K562 (cell line): ENCODE measurements around the gene SALL2. TPM values are rescaled to one million over a fixed set of nuclear protein-coding genes. Genes with fewer than 3 reads are reported as not detected.
A peak's percentile ranks its signal among the peaks of the same experiment; 100 is the strongest.

Source experiments
- ATAC-seq: fragments of 200-7000 bp; cut with Tn5 transposase; 3 replicates; pipeline ENCODE4 v1.9.1; 2020; ENCODE audit warnings: moderate library complexity
- BruUV-seq: library from RNA; stranded (reverse); fragments of 400-500 nt; replicated peaks from 2 replicates; lab custom pipeline; 2021; lab: Mats Ljungman, UMichigan
- CTCF ChIA-PET: fragments of 300-600 bp; formaldehyde crosslinking; extraction: SDS; loops from one replicate; lab custom pipeline; 2021; ENCODE audit warnings: low intra/inter-chr PET ratio; lab: Yijun Ruan, JAX
- POLR2A ChIA-PET: fragments of 300-600, 350-650 bp; sonication (Branson Sonifier 250); formaldehyde crosslinking; extraction: SDS; loops from one replicate; lab custom pipeline; 2021; ENCODE audit warnings: antibody characterized with exemption, inconsistent platforms; lab: Yijun Ruan, JAX
- DNase-seq, 4 experiments: peaks; one replicate each; pipeline versions ENCODE4 v3.0.0 to v3.0.0-alpha.2; 2011 to 2018; ENCODE audit warnings: low spot score in 3 of 4, mixed read lengths in 3 of 4; ENCODE audit errors: extremely low read depth in 1 of 4
- FAIRE-seq: peaks from 2 replicates; lab custom pipeline; 2011; peaks lifted over from hg19 to GRCh38; lab: Jason Lieb, UNC
- H2AFZ ChIP-seq: 2 replicates; pipeline ENCODE4 v1.6.0; 2011; ENCODE audit warnings: low read depth, low read length, control low read depth, inconsistent platforms
- H3K27ac ChIP-seq: fragments of 200-600 bp; 3 replicates; pipeline ENCODE4 v1.8.0; 2011; ENCODE audit warnings: low read depth, mild to moderate bottlenecking, control low read depth, inconsistent platforms, low read length, moderate library complexity, mixed read lengths; ENCODE audit errors: extremely low read depth
- H3K27me3 ChIP-seq, 2 experiments: fragments of 300-600 bp in 1 of 2; 2 replicates in 1 of 2; 3 replicates in 1 of 2; pipeline versions ENCODE4 v1.6.0 to v1.8.0; 2011; ENCODE audit warnings: inconsistent platforms in 2 of 2, low read length in 2 of 2, mild to moderate bottlenecking in 1 of 2, mixed read lengths in 1 of 2, moderate library complexity in 1 of 2; ENCODE audit not compliant: control insufficient read depth in 2 of 2, insufficient read depth in 2 of 2
- H3K36me3 ChIP-seq: fragments of 300-600 bp; 3 replicates; pipeline ENCODE4 v1.8.0; 2011; ENCODE audit warnings: mild to moderate bottlenecking, low read length, inconsistent platforms; ENCODE audit not compliant: control insufficient read depth, insufficient read depth
- H3K4me1 ChIP-seq, 2 experiments: fragments of 200-600 bp in 1 of 2; replicated peaks in 1 of 2; 2 replicates in 1 of 2; 3 replicates in 1 of 2; pipeline versions ENCODE4 v1.5.1 to v1.8.0; 2011; ENCODE audit warnings: inconsistent platforms in 2 of 2, low read length in 2 of 2, mild to moderate bottlenecking in 1 of 2, mixed read lengths in 1 of 2, moderate library complexity in 1 of 2; ENCODE audit not compliant: control insufficient read depth in 2 of 2, insufficient read depth in 2 of 2
- H3K4me2 ChIP-seq: 2 replicates; pipeline ENCODE4 v1.6.1; 2011; ENCODE audit warnings: low read length, control low read depth, inconsistent platforms, mixed read lengths; ENCODE audit not compliant: insufficient read depth
- H3K4me3 ChIP-seq: fragments of 200-600 bp; sonication (generic), shearing (Covaris generic); 2 replicates; pipeline ENCODE4 v1.5.1; 2016; ENCODE audit warnings: control low read depth, inconsistent platforms
- H3K79me2 ChIP-seq: fragments of 200-600 bp; 3 replicates; pipeline ENCODE4 v1.8.0; 2011; ENCODE audit warnings: low read length, inconsistent platforms; ENCODE audit not compliant: control insufficient read depth, insufficient read depth
- H3K9ac ChIP-seq, 2 experiments: 2 replicates each; pipeline versions ENCODE4 v1.6.0 to v1.6.1; 2011; ENCODE audit warnings: low read depth in 2 of 2, low read length in 2 of 2, control low read depth in 1 of 2, inconsistent platforms in 1 of 2, mild to moderate bottlenecking in 1 of 2, mixed read lengths in 1 of 2; ENCODE audit not compliant: insufficient read depth in 1 of 2
- H3K9me1 ChIP-seq: one replicate; pipeline ENCODE4 v1.6.0; 2011; ENCODE audit warnings: inconsistent platforms, mild to moderate bottlenecking, low read length, moderate library complexity; ENCODE audit not compliant: control insufficient read depth, insufficient read depth
- H3K9me3 ChIP-seq: replicated peaks from 2 replicates; pipeline ENCODE4 v1.5.1; 2011; ENCODE audit warnings: low read depth, low read length, inconsistent platforms; ENCODE audit not compliant: control insufficient read depth, insufficient read depth
- H4K20me1 ChIP-seq: replicated peaks from 2 replicates; pipeline ENCODE4 v1.6.1; 2011; ENCODE audit warnings: low read length, inconsistent platforms, mixed read lengths; ENCODE audit not compliant: control insufficient read depth, insufficient read depth
- CEBPB ChIP-seq: fragments of 450-650 bp; IDR thresholded peaks from 2 replicates; pipeline ENCODE4 v1.6.1; 2016; ENCODE audit warnings: missing genetic modification characterization, missing compliant biosample characterization
- CTBP1 ChIP-seq: fragments of 450-650 bp; IDR thresholded peaks from 2 replicates; pipeline ENCODE4 v1.6.1; 2016; ENCODE audit warnings: borderline replicate concordance
- MECOM ChIP-seq: fragments of 250-450 bp; sonication (Bioruptor Pico); IDR thresholded peaks from 2 replicates; pipeline ENCODE4 v1.8.0; 2022; ENCODE audit warnings: inconsistent platforms
- TAF7 ChIP-seq: fragments of 450-650 bp; IDR thresholded peaks from 2 replicates; pipeline ENCODE4 v1.6.1; 2016; ENCODE audit warnings: missing genetic modification characterization, missing compliant biosample characterization
- WGBS: fragments of 100-300 bp; shearing (Covaris generic); methylation state at CpG from one replicate; pipeline ENCODE4 v1.1.6; 2016; ENCODE audit warnings: low coverage, mixed read lengths; ENCODE audit not compliant: insufficient coverage; ENCODE audit errors: missing lambda C conversion rate; 5-methylcytosine and 5-hydroxymethylcytosine counted together
- in situ Hi-C: fragments of 300-500 bp; cut with MboI; formaldehyde crosslinking; loops from 4 replicates; pipeline ENCODE4 v1.15.0; 2018; ENCODE audit warnings: inconsistent platforms, mixed read lengths
- intact Hi-C: fragments of 100-400 bp; cut with micrococcal nuclease; formaldehyde crosslinking; loops from 2 replicates; pipeline ENCODE4 v1.14.2; 2022
- polyA plus RNA-seq, 8 experiments: library from polyadenylated mRNA; depleted of rRNA in 4 of 8; stranded (reverse) in 5 of 8; unstranded in 3 of 8; fragments of >200 nt; fragmentation: Nextera tagmentation in 2 of 8; fragmentation: Illumina TruSeq in 1 of 8; extraction: Ambion mirVana in 2 of 8; extraction: Trizol in 1 of 8; gene quantifications; 2 replicates each; pipeline versions ENCODE4 v1.2.1 to v1.2.3, GENCODE V29; 2011 to 2014; ENCODE audit warnings: inconsistent platforms in 1 of 8, missing spikeins in 1 of 8
- total RNA-seq, 7 experiments: library from RNA; depleted of rRNA in 6 of 7; stranded (reverse); fragments of >200 nt in 6 of 7; fragmentation: Illumina TruSeq in 2 of 7; extraction: Trizol in 2 of 7; gene quantifications; 2 replicates each; pipeline versions ENCODE4 v1.2.1 to v1.2.3, GENCODE V29; 2011 to 2021; ENCODE audit warnings: low replicate concordance in 1 of 7
- TF ChIP-seq, protein P1 (sequence below): sonication (generic); formaldehyde crosslinking; IDR thresholded peaks from 2 replicates; pipeline ENCODE4 v1.8.0; 2022; ENCODE audit warnings: mild to moderate bottlenecking, missing genetic modification reagents

Gene SALL2
- total and polyA plus RNA-seq, 9 of the 15 experiments (the other 6 are each of a cell fraction or from before 2014, with no cell fraction given): 6.6 to 30.4 (median 12.9) TPM

DNA sequence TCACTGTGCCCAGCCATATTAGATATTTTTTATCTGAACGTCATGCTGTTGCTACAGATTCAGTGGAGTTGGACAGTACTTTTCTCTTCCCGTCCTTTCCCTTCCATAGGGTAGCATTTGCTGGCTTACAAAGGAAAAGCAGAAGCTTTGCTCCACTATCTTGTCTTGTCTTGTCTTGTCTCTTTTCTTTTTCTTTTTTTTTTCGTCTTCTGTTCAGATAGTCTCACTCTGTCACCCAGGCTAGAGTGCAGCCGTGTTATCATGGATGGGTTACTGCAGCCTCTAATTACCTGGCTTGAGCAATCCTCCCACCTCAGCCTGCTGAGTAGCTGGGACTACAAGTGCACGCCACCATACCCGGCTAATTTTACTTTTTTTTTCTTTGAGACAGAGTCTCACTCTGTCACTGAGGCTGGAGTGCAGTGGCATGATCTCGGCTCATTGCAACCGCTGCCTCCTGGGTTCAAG is 32.6 kb upstream of the SALL2 start:
- Histone ChIP-seq H3K27me3 (no peaks in the 10 kb centered on the region; a peak in 1 of 5 replicates), H3K4me1 (no peaks in the 10 kb centered on the region; a peak in 1 of 5 replicates), H3K36me3 (no peaks in the 10 kb centered on the region), H3K9me1 (no peaks in the 10 kb centered on the region), H2AFZ (no peak overlapping the region), H3K79me2 (no peaks in the 10 kb centered on the region), H4K20me1 (no peaks in the 10 kb centered on the region), H3K27ac (no peak overlapping the region), H3K9ac (no peak overlapping the region), H3K4me3 (no peak overlapping the region), H3K9me3 (no peaks in the 10 kb centered on the region), H3K4me2 (no peak overlapping the region)
- BruUV-seq: no TSS peak
- DNase-seq: no peak
- ATAC-seq: peak; percentile 40
- in situ Hi-C loops: loop anchor here (5.0 kb wide), 1 partner anchor 56 kb away; no protein-coding TSS in a partner anchor
- WGBS: 32% methylated on average over 5 of the region's 8 CpGs
- ChIA-PET CTCF (interaction anchor here (0.6 to 2.5 kb wide), 3 partner anchors 60 to 82 kb away, joined by 3 to 24 read pairs (median 5); partner anchors contain the start of genes RAB2B and TOX4), POLR2A (interaction anchor here (0.9 kb wide), 1 partner anchor 122 kb away, joined by 8 read pairs; no protein-coding TSS in a partner anchor)
- no peak for FAIRE-seq
- TF ChIP-seq MECOM: peak; percentile 97
- TF ChIP-seq TAF7 (tag): no peak
- TF ChIP-seq CEBPB (tag): no peak
- 0 out of 2 replicates have a peak, but pooled peaks have one; percentile 24 for TF ChIP-seq CTBP1
- TF ChIP-seq, protein P1, sequence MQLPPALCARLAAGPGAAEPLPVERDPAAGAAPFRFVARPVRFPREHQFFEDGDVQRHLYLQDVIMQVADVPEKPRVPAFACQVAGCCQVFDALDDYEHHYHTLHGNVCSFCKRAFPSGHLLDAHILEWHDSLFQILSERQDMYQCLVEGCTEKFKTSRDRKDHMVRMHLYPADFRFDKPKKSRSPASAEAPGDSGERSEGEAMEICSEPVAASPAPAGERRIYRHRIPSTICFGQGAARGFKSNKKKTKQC (CRISPR knock-in tag): no peak
- intact Hi-C loops: loop anchor here (5.0 kb wide), 1 partner anchor 46 kb away; the partner anchor contains the start of gene METTL3
